ENCODE results near the gene L3MBTL2. TPM values are rescaled to one million over a fixed set of nuclear protein-coding genes. Genes with fewer than 3 reads are reported as not detected.
A peak's percentile ranks its signal among the peaks of the same experiment; 100 is the strongest.

Gene L3MBTL2
- total RNA-seq, 1 donor from 2014 or later, result 20.9 TPM

DNA sequence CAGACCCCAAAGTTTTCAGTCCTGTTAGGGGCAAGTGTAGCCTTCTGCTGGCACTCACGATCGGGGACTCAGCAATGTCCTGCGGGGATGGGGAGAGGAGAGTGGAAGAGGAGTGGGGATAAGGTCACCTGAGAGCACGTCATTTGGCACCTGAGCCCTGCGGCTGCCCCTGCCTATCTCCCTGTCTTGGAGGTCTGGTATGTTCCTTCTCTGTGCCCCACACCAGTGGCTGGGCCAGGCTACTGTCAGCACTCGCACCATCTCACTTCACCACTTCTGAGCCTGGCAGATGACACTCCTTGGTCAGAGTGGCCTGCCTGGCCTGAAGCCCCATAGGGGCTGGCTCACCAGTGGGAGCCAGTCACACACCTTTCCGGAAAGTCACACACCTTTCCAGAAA, 55.8 kb downstream of the L3MBTL2 start:
- Mint-ChIP-seq H3K4me3 (ENCODE audit: unreplicated experiment) (no peak overlapping the region), H3K27ac (ENCODE audit: unreplicated experiment) (no peak overlapping the region), H3K27me3 (ENCODE audit: unreplicated experiment) (peaks cover 9% of the 10 kb centered on the region), H3K36me3 (ENCODE audit: unreplicated experiment) (no peaks in the 10 kb centered on the region), H3K9me3 (ENCODE audit: unreplicated experiment) (peaks cover 1% of the 10 kb centered on the region), H3K4me1 (ENCODE audit: low read depth, unreplicated experiment) (peaks cover 8% of the 10 kb centered on the region)
- no peak for DNase-seq
- TF ChIP-seq, protein P1, sequence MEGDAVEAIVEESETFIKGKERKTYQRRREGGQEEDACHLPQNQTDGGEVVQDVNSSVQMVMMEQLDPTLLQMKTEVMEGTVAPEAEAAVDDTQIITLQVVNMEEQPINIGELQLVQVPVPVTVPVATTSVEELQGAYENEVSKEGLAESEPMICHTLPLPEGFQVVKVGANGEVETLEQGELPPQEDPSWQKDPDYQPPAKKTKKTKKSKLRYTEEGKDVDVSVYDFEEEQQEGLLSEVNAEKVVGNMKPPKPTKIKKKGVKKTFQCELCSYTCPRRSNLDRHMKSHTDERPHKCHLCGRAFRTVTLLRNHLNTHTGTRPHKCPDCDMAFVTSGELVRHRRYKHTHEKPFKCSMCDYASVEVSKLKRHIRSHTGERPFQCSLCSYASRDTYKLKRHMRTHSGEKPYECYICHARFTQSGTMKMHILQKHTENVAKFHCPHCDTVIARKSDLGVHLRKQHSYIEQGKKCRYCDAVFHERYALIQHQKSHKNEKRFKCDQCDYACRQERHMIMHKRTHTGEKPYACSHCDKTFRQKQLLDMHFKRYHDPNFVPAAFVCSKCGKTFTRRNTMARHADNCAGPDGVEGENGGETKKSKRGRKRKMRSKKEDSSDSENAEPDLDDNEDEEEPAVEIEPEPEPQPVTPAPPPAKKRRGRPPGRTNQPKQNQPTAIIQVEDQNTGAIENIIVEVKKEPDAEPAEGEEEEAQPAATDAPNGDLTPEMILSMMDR (IDR thresholded peaks at IDR 0.05; ENCODE audit: partially characterized antibody, unreplicated experiment), result no peak

DNA sequence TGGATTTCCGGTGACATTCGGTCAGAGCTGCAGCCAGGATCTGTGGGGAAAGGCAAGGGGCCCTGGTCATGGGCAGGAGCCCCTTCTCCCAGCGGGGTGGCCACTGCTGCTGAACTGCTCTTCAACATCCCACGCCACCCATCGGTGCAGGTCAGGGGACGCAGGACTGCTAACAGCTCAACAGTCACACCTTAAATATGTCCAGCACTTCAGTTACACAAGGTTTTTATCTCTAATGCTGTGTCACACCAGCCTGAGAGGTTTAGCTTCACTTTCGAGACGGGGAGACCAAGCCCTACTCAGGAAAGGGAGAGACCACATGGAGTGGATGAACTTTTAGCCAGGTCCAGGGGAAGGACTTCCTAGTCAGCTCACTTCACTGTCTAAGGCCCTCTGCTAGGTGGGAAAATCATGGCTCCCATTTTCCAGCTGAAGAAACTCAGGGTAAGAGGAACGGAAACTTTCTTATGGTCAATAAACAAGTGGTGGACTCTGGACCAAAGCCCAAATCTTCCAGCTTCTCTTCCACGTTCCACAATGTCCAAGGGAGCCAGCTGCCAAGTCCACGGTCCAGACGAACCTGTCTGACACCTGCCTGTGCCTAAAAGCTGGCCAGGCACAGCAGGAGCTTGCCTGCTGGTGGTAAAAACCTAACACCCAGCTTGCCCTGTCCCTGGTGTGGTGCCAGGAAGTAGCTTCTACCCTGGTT, 56.6 kb downstream of the L3MBTL2 start:
- Mint-ChIP-seq H3K36me3 (ENCODE audit: unreplicated experiment) (no peaks in the 10 kb centered on the region), H3K4me3 (ENCODE audit: unreplicated experiment) (no peak overlapping the region), H3K27ac (ENCODE audit: unreplicated experiment) (no peak overlapping the region), H3K27me3 (ENCODE audit: unreplicated experiment) (peaks cover 10% of the 10 kb centered on the region), H3K9me3 (ENCODE audit: unreplicated experiment) (peaks cover 1% of the 10 kb centered on the region), H3K4me1 (ENCODE audit: low read depth, unreplicated experiment) (peaks cover 8% of the 10 kb centered on the region)
- TF ChIP-seq, protein P1 (IDR thresholded peaks at IDR 0.05; ENCODE audit: partially characterized antibody, unreplicated experiment), result no peak
- no peak for DNase-seq

DNA sequence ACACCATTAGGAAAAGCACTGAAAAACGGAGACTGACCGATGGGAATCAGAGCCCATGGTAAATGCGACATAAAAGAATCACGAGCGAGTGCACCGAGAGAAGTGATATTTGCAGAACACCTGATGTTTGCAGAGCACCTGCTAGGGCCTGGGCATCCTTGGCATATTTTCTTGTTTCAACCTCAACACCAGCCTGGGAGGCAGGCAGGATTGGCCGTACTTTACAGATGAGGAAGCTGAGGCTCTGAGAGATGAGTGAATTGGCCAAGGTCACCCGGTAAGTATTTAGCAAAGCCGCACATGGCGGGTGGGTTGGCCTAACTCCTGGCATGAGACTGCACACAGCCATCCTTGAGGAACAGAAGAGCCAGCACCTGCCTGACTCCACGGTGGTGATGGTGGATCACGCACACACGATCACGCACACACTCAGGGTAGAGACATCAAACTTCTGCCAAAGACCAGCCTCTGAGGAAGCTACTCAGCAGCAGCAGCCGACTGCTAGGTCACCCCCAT, 57.2 kb downstream of the L3MBTL2 start:
- Mint-ChIP-seq H3K4me3 (ENCODE audit: unreplicated experiment) (no peak overlapping the region), H3K4me1 (ENCODE audit: low read depth, unreplicated experiment) (peaks cover 8% of the 10 kb centered on the region), H3K36me3 (ENCODE audit: unreplicated experiment) (no peaks in the 10 kb centered on the region), H3K27ac (ENCODE audit: unreplicated experiment) (no peak overlapping the region), H3K27me3 (ENCODE audit: unreplicated experiment) (peaks cover 10% of the 10 kb centered on the region), H3K9me3 (ENCODE audit: unreplicated experiment) (peaks cover 1% of the 10 kb centered on the region)
- no peak for DNase-seq
- TF ChIP-seq, protein P1 (IDR thresholded peaks at IDR 0.05; ENCODE audit: partially characterized antibody, unreplicated experiment), result no peak

DNA sequence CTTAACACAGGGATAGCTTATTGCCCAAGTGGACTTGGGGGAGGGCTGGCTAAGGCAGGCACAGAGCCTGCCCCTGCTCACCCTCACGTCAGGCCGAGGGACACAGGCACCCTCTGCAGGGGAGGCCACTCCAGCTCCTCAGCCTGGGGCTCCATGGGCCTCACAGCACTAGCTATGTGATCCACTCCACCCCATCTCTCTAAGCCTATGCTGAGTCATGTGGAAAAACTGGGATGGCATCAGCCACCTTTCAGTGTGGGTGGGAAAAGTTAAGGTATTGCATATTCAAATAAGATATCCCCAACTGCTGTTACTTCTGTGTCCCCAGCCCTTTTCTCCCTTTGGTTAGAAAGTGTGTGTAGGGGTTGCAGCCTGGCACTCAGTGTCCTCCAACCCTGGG, 58.6 kb downstream of the L3MBTL2 start:
- Mint-ChIP-seq H3K36me3 (ENCODE audit: unreplicated experiment) (no peaks in the 10 kb centered on the region), H3K27me3 (ENCODE audit: unreplicated experiment) (peaks cover 9% of the 10 kb centered on the region), H3K4me3 (ENCODE audit: unreplicated experiment) (no peak overlapping the region), H3K27ac (ENCODE audit: unreplicated experiment) (no peak overlapping the region), H3K4me1 (ENCODE audit: low read depth, unreplicated experiment) (peaks cover 6% of the 10 kb centered on the region), H3K9me3 (ENCODE audit: unreplicated experiment) (peaks cover 1% of the 10 kb centered on the region)
- DNase-seq, result no peak
- TF ChIP-seq, protein P1 (IDR thresholded peaks at IDR 0.05; ENCODE audit: partially characterized antibody, unreplicated experiment), result no peak

DNA sequence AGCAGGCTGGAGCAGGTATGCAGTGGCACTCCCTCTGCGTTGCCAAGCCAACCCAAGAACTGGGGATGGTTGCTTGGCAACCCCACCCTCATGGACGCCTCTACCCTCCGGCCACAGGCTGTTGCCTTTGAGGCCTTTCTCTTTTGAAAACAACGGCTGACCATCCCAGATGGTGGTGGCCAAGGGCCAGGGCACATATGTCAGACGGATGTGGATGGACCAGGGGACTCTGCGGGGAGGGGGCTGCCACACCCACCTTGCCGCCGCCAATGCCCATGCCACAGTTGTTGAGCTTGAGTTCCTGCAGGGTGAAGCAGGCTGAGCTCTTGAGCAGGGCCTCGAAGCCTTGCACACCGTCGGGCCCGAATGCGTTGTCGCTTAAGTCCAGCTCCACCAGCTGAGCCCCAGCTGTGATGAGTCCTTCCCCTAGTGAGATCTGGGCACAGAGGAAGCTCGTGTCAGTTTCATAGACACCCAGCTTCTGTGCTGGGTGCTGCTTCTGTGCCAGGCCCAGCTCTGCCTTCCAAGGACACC, 59.4 kb downstream of the L3MBTL2 start:
- Mint-ChIP-seq H3K9me3 (ENCODE audit: unreplicated experiment) (peaks cover 1% of the 10 kb centered on the region), H3K4me3 (ENCODE audit: unreplicated experiment) (no peak overlapping the region), H3K27me3 (ENCODE audit: unreplicated experiment) (peaks cover 9% of the 10 kb centered on the region), H3K36me3 (ENCODE audit: unreplicated experiment) (no peaks in the 10 kb centered on the region), H3K4me1 (ENCODE audit: low read depth, unreplicated experiment) (peaks cover 6% of the 10 kb centered on the region), H3K27ac (ENCODE audit: unreplicated experiment) (peak overlapping the region; percentile 64)
- TF ChIP-seq, protein P1 (IDR thresholded peaks at IDR 0.05; ENCODE audit: partially characterized antibody, unreplicated experiment), result no peak
- DNase-seq, result no peak
